ENCODE data around the gene SORL1. TPM values are rescaled to one million over a fixed set of nuclear protein-coding genes. Genes with fewer than 3 reads are reported as not detected.

The SORL1 gene
- total RNA-seq, 2 experiments from 2014 or later = 228 to 411 TPM

DNA sequence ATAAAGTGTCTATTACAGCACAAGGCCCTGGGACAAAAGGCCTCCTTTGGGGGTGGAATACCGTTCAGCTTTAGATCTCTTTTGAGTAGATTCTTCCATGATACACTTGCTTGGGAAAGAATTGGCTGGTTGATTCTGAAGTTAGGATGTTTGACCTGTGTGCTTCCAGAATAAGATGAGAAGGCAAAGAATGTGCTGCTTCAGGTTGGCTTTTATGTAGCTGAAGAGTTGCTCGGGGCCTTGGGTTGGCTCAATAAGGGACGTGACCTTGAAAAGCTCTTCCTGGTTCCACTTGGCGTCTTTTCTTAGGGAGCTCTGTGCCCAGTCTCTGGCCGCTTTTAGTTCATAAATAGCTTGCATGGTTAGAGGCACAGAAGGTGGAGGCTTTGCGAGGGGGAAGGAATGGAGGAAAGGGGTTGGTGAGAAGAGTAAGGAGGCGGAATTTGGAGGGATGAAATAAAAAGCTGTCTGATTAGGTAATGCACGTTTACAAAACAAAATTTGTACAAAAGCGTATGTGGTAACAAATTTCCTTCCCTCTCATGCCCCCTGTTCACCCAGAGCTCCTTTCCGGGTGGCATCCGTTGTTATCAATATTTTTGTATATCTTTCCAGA lies 4.8 kb downstream of the SORL1 start:
- POLR2A ChIA-PET = interaction anchor here (0.8 to 5.7 kb wide), 20 partner anchors 10 to 134 kb away, joined by 3 to 53 read pairs (median 5); no protein-coding TSS in a partner anchor
- Histone ChIP-seq H4K20me1 (ENCODE audit: insufficient read depth, low read length) (peaks cover 39% of the 10 kb centered on the region), H2AFZ (ENCODE audit: low read length) (no peak overlapping the region), H3K4me1 (ENCODE audit: insufficient read depth, low read length, poor library complexity, severe bottlenecking) (peaks cover 76% of the 10 kb centered on the region), H3K79me2 (ENCODE audit: insufficient read depth, low read depth, low read length) (peaks cover 98% of the 10 kb centered on the region), H3K4me3 (ENCODE audit: low read depth, low read length, poor library complexity, severe bottlenecking) (peak overlapping the region; percentile 89), H3K27ac (ENCODE audit: low read depth, low read length, poor library complexity, severe bottlenecking) (peak overlapping the region; percentile 97), H3K9me3 (ENCODE audit: low read length) (no peaks in the 10 kb centered on the region), H3K9me2 (ENCODE audit: insufficient read depth, low read length) (no peaks in the 10 kb centered on the region), H3K4me2 (ENCODE audit: low read length) (peak overlapping the region; percentile 96), H3K36me3 (ENCODE audit: insufficient read depth, low read length) (peaks cover 97% of the 10 kb centered on the region)
- intact Hi-C loops (cut with micrococcal nuclease; ENCODE audit: unreplicated experiment) = no loop called here
- TF ChIP-seq EZH2phosphoT487 (IDR thresholded peaks at IDR 0.05; ENCODE audit: borderline replicate concordance, low read depth, low read length) = no peak
- TF ChIP-seq, protein P1, sequence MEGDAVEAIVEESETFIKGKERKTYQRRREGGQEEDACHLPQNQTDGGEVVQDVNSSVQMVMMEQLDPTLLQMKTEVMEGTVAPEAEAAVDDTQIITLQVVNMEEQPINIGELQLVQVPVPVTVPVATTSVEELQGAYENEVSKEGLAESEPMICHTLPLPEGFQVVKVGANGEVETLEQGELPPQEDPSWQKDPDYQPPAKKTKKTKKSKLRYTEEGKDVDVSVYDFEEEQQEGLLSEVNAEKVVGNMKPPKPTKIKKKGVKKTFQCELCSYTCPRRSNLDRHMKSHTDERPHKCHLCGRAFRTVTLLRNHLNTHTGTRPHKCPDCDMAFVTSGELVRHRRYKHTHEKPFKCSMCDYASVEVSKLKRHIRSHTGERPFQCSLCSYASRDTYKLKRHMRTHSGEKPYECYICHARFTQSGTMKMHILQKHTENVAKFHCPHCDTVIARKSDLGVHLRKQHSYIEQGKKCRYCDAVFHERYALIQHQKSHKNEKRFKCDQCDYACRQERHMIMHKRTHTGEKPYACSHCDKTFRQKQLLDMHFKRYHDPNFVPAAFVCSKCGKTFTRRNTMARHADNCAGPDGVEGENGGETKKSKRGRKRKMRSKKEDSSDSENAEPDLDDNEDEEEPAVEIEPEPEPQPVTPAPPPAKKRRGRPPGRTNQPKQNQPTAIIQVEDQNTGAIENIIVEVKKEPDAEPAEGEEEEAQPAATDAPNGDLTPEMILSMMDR (conservative IDR thresholded peaks at IDR 0.05; ENCODE audit: low read length) = no peak
- BruUV-seq (replicated peaks) = no TSS peak
- CTCF ChIA-PET (ENCODE audit: unreplicated experiment) = interaction anchor here (0.7 to 1.4 kb wide), 4 partner anchors 10 to 30 kb away, joined by 3 to 6 read pairs (median 3); no protein-coding TSS in a partner anchor
- DNase-seq (ENCODE audit: low spot score) = no peak

DNA sequence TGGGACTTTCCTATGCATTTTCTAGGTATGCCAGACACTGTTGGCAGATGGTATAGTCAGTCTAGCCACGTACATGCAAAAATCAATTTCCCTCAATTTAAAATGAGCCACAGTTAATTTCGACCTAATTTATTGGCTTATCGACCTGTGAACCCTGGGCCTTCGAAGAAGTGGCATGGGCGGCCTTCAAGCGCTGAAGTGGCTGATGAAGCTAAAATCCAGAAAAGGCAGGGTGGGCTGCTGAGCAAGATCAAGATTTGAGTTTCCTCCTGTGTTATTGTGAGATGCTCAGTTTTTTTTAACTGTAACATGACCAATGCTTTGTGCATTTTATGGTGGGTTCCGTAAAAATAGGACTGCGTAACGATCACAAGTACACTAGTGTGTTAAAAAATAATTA lies 6.4 kb downstream of the SORL1 start:
- Histone ChIP-seq H2AFZ (ENCODE audit: low read length) (no peak overlapping the region), H3K27ac (ENCODE audit: low read depth, low read length, poor library complexity, severe bottlenecking) (no peak overlapping the region), H3K9me3 (ENCODE audit: low read length) (no peaks in the 10 kb centered on the region), H3K4me3 (ENCODE audit: low read depth, low read length, poor library complexity, severe bottlenecking) (no peak overlapping the region), H3K4me2 (ENCODE audit: low read length) (peak overlapping the region; percentile 96; the same call in 1 of the 2 replicates), H3K9me2 (ENCODE audit: insufficient read depth, low read length) (no peaks in the 10 kb centered on the region), H4K20me1 (ENCODE audit: insufficient read depth, low read length) (peaks cover 51% of the 10 kb centered on the region), H3K4me1 (ENCODE audit: insufficient read depth, low read length, poor library complexity, severe bottlenecking) (peaks cover 93% of the 10 kb centered on the region), H3K79me2 (ENCODE audit: insufficient read depth, low read depth, low read length) (peaks cover 100% of the 10 kb centered on the region), H3K36me3 (ENCODE audit: insufficient read depth, low read length) (peaks cover 100% of the 10 kb centered on the region)
- ChIA-PET POLR2A (interaction anchor here (0.6 to 5.7 kb wide), 4 partner anchors 11 to 113 kb away, joined by 3 to 53 read pairs (median 4); no protein-coding TSS in a partner anchor), CTCF (ENCODE audit: unreplicated experiment) (no interaction called here)
- no peak for DNase-seq (ENCODE audit: low spot score)
- BruUV-seq (replicated peaks) = no TSS peak
- no peak for TF ChIP-seq EZH2phosphoT487 (IDR thresholded peaks at IDR 0.05; ENCODE audit: borderline replicate concordance, low read depth, low read length)
- TF ChIP-seq, protein P1 (conservative IDR thresholded peaks at IDR 0.05; ENCODE audit: low read length) = no peak
- intact Hi-C loops (cut with micrococcal nuclease; ENCODE audit: unreplicated experiment) = no loop called here

DNA sequence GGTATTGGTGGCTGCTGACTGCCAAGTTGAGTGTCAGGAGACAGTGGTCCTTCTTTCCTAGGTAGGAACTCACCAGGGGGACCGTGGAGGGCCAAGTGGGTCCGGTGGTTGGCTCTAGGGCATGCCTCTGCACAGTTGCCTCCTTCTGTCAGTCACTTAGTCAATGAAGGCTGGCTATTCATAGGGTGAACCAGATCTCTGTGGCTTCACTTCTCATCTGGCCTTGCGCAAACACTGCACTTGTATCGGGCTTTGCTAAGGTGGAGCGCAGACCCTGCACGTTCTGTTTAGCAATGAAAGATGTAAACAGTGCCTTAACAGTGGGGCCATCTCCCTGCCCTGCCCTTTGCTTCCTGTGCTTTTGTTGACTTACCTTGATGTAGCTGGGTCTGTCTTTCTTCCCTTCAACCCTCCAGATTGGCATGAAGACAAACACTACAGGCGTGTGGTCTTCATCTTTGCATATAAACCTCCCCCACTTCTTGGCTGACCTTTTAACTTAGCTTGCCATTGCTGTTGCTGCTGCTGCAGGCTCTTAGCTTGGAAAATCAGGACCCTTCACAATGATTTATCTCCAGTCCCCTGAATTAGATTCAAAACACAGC lies 7.4 kb downstream of the SORL1 start:
- CTCF ChIA-PET (ENCODE audit: unreplicated experiment) = no interaction called here
- peak overlapping the region; percentile 15 for H3K27ac ChIP-seq (ENCODE audit: low read depth, low read length, poor library complexity, severe bottlenecking)
- DNase-seq (ENCODE audit: low spot score) = no peak
- no peak overlapping the region for H2AFZ ChIP-seq (ENCODE audit: low read length)
- intact Hi-C loops (cut with micrococcal nuclease; ENCODE audit: unreplicated experiment) = no loop called here
- no TSS peak for BruUV-seq (replicated peaks)
- H3K9me3 ChIP-seq (ENCODE audit: low read length) = no peaks in the 10 kb centered on the region
- H4K20me1 ChIP-seq (ENCODE audit: insufficient read depth, low read length) = peaks cover 57% of the 10 kb centered on the region
- no peaks in the 10 kb centered on the region for H3K9me2 ChIP-seq (ENCODE audit: insufficient read depth, low read length)
- H3K79me2 ChIP-seq (ENCODE audit: insufficient read depth, low read depth, low read length) = peaks cover 100% of the 10 kb centered on the region
- peaks cover 100% of the 10 kb centered on the region for H3K36me3 ChIP-seq (ENCODE audit: insufficient read depth, low read length)
- POLR2A ChIA-PET = interaction anchor here (1.4 kb wide), 1 partner anchor 29 kb away, joined by 4 read pairs; no protein-coding TSS in a partner anchor
- H3K4me2 ChIP-seq (ENCODE audit: low read length) = peak overlapping the region; percentile 96
- H3K4me1 ChIP-seq (ENCODE audit: insufficient read depth, low read length, poor library complexity, severe bottlenecking) = peaks cover 100% of the 10 kb centered on the region
- H3K4me3 ChIP-seq (ENCODE audit: low read depth, low read length, poor library complexity, severe bottlenecking) = no peak overlapping the region
- no peak for TF ChIP-seq EZH2phosphoT487 (IDR thresholded peaks at IDR 0.05; ENCODE audit: borderline replicate concordance, low read depth, low read length)
- TF ChIP-seq, protein P1 (conservative IDR thresholded peaks at IDR 0.05; ENCODE audit: low read length) = no peak

All from OCI-LY7 (cell line).